ENCODE results near the gene ARHGEF33. TPM values are rescaled to one million over a fixed set of nuclear protein-coding genes. Genes with fewer than 3 reads are reported as not detected.

The ARHGEF33 gene
- polyA plus RNA-seq (2012; rRNA removed), result 0.08 and 0.25 TPM in 2 replicates
- 0.04 and 0.23 TPM in 2 replicates for polyA plus RNA-seq (2012; cell fraction: cytosol; rRNA removed)
- 0.42 and 0.56 TPM in 2 replicates for polyA plus RNA-seq (2012; cell fraction: nucleus; rRNA removed)

- no peaks in the 10 kb centered on the region for H3K27me3 ChIP-seq (ENCODE audit: insufficient read depth)
- TF ChIP-seq YY1 (IDR thresholded peaks at IDR 0.05; ENCODE audit: low read depth) (no peak), SIN3A (IDR thresholded peaks at IDR 0.05; ENCODE audit: borderline replicate concordance, low read depth, low read length) (no peak), MEF2A (IDR thresholded peaks at IDR 0.05; ENCODE audit: borderline replicate concordance, low read depth) (no peak), TCF12 (IDR thresholded peaks at IDR 0.05) (no peak), TEAD4 (IDR thresholded peaks at IDR 0.05; ENCODE audit: borderline replicate concordance, insufficient read depth) (no peak), NFIC (IDR thresholded peaks at IDR 0.05; ENCODE audit: borderline replicate concordance) (no peak), CTCF (IDR thresholded peaks at IDR 0.05) (no peak), FOXJ3 (CRISPR knock-in tag; IDR thresholded peaks at IDR 0.05) (no peak), EP300 (IDR thresholded peaks at IDR 0.05; ENCODE audit: borderline replicate concordance in 1 of 2, low read depth in 1 of 2, low read length in 1 of 2) (no peak), GABPA (IDR thresholded peaks at IDR 0.05; ENCODE audit: low read depth) (no peak), PBX3 (IDR thresholded peaks at IDR 0.05) (no peak), MXI1 (IDR thresholded peaks at IDR 0.05; ENCODE audit: low read depth, low read length) (no peak), USF1 (IDR thresholded peaks at IDR 0.05; ENCODE audit: borderline replicate concordance, low read depth) (no peak), RXRA (IDR thresholded peaks at IDR 0.05; ENCODE audit: borderline replicate concordance, low read depth) (no peak), ELF1 (IDR thresholded peaks at IDR 0.05) (no peak)
- no peaks in the 10 kb centered on the region for H3K9me2 ChIP-seq
- ChIA-PET CTCF (no interaction called here), POLR2A (no interaction called here)
- no peak within 1 kb of the TSS for H3K4me2 ChIP-seq
- H3K36me3 ChIP-seq (replicated peaks in 1 of 2; ENCODE audit: control insufficient read depth in 1 of 2, insufficient read depth in 2 of 2, low read length in 1 of 2), result no peaks in the 10 kb centered on the region
- no peak within 1 kb of the TSS for H2AFZ ChIP-seq (ENCODE audit: low read depth)
- no peaks in the 10 kb centered on the region for H3K79me2 ChIP-seq (ENCODE audit: insufficient read depth)
- no peak within 1 kb of the TSS for H3K27ac ChIP-seq (ENCODE audit: low read depth in 2 of 2, low read length in 1 of 2)
- 68% methylated on average over 3 of the region's 3 CpGs for WGBS (ENCODE audit: low lambda C conversion rate)
- H4K20me1 ChIP-seq (ENCODE audit: insufficient read depth), result no peaks in the 10 kb centered on the region
- H3K4me3 ChIP-seq (ENCODE audit: low read depth in 2 of 2, low read length in 1 of 2), result no peak within 1 kb of the TSS
- H3K9me3 ChIP-seq, result no peaks in the 10 kb centered on the region
- H3K4me1 ChIP-seq (ENCODE audit: control insufficient read depth in 1 of 2, insufficient read depth in 2 of 2, low read depth in 1 of 2, low read length in 1 of 2), result no peaks in the 10 kb centered on the region
- H3F3A ChIP-seq (replicated peaks; ENCODE audit: insufficient read depth), result no peaks in the 10 kb centered on the region
- DNase-seq, result no peak
- no peak within 1 kb of the TSS for H3K9ac ChIP-seq
These were observed at the start of gene ARHGEF33 for GRCh38 chr2:38889575-38889974. Gene ARHGEF33 (plus strand): TSS chr2:38889875. CDS start chr2:38919448, 29,573 bp downstream.

- 91% methylated on average over 3 of the region's 3 CpGs for WGBS (ENCODE audit: low lambda C conversion rate)
- no peak overlapping the region for H3K27ac ChIP-seq (ENCODE audit: low read depth in 2 of 2, low read length in 1 of 2)
- H3K4me1 ChIP-seq (ENCODE audit: control insufficient read depth in 1 of 2, insufficient read depth in 2 of 2, low read depth in 1 of 2, low read length in 1 of 2), result no peaks in the 10 kb centered on the region
- H3K4me3 ChIP-seq (ENCODE audit: low read depth in 2 of 2, low read length in 1 of 2), result no peak overlapping the region
- CTCF ChIA-PET, result interaction anchor here (0.6 to 2.1 kb wide), 3 partner anchors 10 to 30 kb away, joined by 3 to 5 read pairs (median 3); no protein-coding TSS in a partner anchor
- no peak overlapping the region for H3K9ac ChIP-seq
- no peaks in the 10 kb centered on the region for H4K20me1 ChIP-seq (ENCODE audit: insufficient read depth)
- H3K27me3 ChIP-seq (ENCODE audit: insufficient read depth), result no peaks in the 10 kb centered on the region
- no peaks in the 10 kb centered on the region for H3K9me3 ChIP-seq
- H3K4me2 ChIP-seq, result no peak overlapping the region
- no peaks in the 10 kb centered on the region for H3K79me2 ChIP-seq (ENCODE audit: insufficient read depth)
- DNase-seq, result no peak
- H3F3A ChIP-seq (replicated peaks; ENCODE audit: insufficient read depth), result no peaks in the 10 kb centered on the region
- TF ChIP-seq EP300 (IDR thresholded peaks at IDR 0.05; ENCODE audit: borderline replicate concordance in 1 of 2, low read depth in 1 of 2, low read length in 1 of 2) (no peak), CTCF (IDR thresholded peaks at IDR 0.05) (no peak), EZH2phosphoT487 (IDR thresholded peaks at IDR 0.05; ENCODE audit: borderline replicate concordance, low read depth) (no peak), YY1 (IDR thresholded peaks at IDR 0.05; ENCODE audit: low read depth) (no peak), GABPA (IDR thresholded peaks at IDR 0.05; ENCODE audit: low read depth) (no peak), FOXM1 (IDR thresholded peaks at IDR 0.05; ENCODE audit: low read depth) (no peak), RCOR1 (IDR thresholded peaks at IDR 0.05; ENCODE audit: low read length) (no peak), RXRA (IDR thresholded peaks at IDR 0.05; ENCODE audit: borderline replicate concordance, low read depth) (no peak), TAF1 (IDR thresholded peaks at IDR 0.05; ENCODE audit: borderline replicate concordance, low read depth, low read length) (no peak), TEAD4 (IDR thresholded peaks at IDR 0.05; ENCODE audit: borderline replicate concordance, insufficient read depth) (no peak), MEF2A (IDR thresholded peaks at IDR 0.05; ENCODE audit: borderline replicate concordance, low read depth) (no peak)
- POLR2A ChIA-PET, result no interaction called here
- no peaks in the 10 kb centered on the region for H3K9me2 ChIP-seq
- H2AFZ ChIP-seq (ENCODE audit: low read depth), result no peak overlapping the region
- H3K36me3 ChIP-seq (replicated peaks in 1 of 2; ENCODE audit: control insufficient read depth in 1 of 2, insufficient read depth in 2 of 2, low read length in 1 of 2), result peaks cover 61 to 65% of the 10 kb centered on the region in 2 experiments
These were observed 39.6 kb upstream of the ARHGEF33 start for GRCh38 chr2:38850045-38850444.

Data from SK-N-SH (cell line).